HL-60 (cell line): Measurements from ENCODE around the gene CFAP58.

Experiments used
- DNase-seq, 2 experiments: peaks; one replicate each; pipeline ENCODE4 v3.0.0-alpha.2; 2010 to 2020; ENCODE audit warnings: low read depth in 1 of 2, low spot score in 1 of 2
- H3K27ac ChIP-seq: fragments of 250-450 bp; sonication (Bioruptor Pico); replicated peaks from 2 replicates; pipeline ENCODE4 v1.5.1; 2020; ENCODE audit warnings: mild to moderate bottlenecking, moderate library complexity
- H3K27me3 ChIP-seq: fragments of 250-450 bp; sonication (Bioruptor Pico); 2 replicates; pipeline ENCODE4 v1.5.1; 2021; ENCODE audit warnings: mild to moderate bottlenecking, moderate library complexity; ENCODE audit not compliant: insufficient read depth, poor library complexity, severe bottlenecking
- H3K4me3 ChIP-seq: replicated peaks from 2 replicates; pipeline ENCODE4 v1.5.1; 2011; ENCODE audit warnings: mild to moderate bottlenecking, control low read depth, low read length; ENCODE audit not compliant: insufficient read depth
- GABPA ChIP-seq: IDR thresholded peaks from 2 replicates; pipeline ENCODE4 v1.6.1; 2012; ENCODE audit warnings: low read depth
- POLR2AphosphoS5 ChIP-seq: IDR thresholded peaks from 2 replicates; pipeline ENCODE4 v1.6.1; 2012; ENCODE audit warnings: low read depth
- SPI1 ChIP-seq: IDR thresholded peaks from 2 replicates; pipeline ENCODE4 v1.6.1; 2012; ENCODE audit warnings: low read depth, mild to moderate bottlenecking, borderline replicate concordance
- TF ChIP-seq, protein P1 (sequence below): IDR thresholded peaks from one replicate; pipeline ENCODE4 v1.5.1; 2011; ENCODE audit warnings: low read length, control low read depth, inconsistent platforms; ENCODE audit not compliant: insufficient read depth
- TF ChIP-seq, protein P2 (sequence below): IDR thresholded peaks from 2 replicates; pipeline ENCODE4 v1.6.1; 2012; ENCODE audit warnings: low read depth; ENCODE audit not compliant: insufficient replicate concordance

CFAP58 gene

DNA sequence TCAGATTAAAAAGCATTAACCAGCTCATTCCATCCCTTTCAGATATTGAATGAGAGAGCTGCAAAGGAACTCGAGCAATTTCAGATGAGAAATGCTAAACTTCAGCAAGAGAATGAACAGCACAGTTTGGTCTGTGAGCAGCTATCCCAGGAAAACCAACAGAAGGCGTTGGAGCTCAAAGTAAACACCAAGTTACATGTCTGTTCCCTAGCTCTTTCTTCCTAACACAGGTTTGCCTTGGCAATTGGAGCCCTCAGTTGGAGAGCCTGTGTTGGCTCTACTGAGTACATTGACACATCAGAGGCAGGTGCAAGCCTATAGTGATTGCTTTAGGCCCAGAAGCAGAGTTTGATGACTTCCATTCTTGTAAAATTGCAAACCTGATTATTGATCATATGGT, 14.7 kb downstream of the CFAP58 start:
- no peak overlapping the region for H3K27ac ChIP-seq
- no peak for DNase-seq

DNA sequence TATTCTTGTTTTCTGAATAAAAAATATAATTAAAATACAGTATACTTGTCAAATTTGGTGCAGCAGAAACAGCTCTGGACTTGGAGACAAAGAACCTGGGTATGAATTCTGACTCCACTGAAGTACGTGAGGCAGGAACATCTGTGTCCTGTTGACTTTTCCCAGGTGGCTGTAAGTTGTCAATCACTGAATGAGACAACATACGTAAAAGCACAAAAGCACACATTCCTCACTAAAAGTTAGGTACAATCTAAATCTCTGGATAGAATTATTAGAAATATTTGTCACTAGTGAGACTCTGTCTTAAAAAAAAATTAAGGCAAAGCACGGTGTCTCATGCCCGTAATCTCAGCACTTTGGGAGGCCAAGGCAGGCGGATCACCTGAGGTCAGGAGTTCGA, 18.1 kb downstream of the CFAP58 start:
- H3K27me3 ChIP-seq, result no peaks in the 10 kb centered on the region

More for the DNA sequence above, 14.7 kb downstream of the CFAP58 start:
- H3K4me3 ChIP-seq, result no peak overlapping the region
- TF ChIP-seq SPI1, result no peak
- TF ChIP-seq, protein P1, sequence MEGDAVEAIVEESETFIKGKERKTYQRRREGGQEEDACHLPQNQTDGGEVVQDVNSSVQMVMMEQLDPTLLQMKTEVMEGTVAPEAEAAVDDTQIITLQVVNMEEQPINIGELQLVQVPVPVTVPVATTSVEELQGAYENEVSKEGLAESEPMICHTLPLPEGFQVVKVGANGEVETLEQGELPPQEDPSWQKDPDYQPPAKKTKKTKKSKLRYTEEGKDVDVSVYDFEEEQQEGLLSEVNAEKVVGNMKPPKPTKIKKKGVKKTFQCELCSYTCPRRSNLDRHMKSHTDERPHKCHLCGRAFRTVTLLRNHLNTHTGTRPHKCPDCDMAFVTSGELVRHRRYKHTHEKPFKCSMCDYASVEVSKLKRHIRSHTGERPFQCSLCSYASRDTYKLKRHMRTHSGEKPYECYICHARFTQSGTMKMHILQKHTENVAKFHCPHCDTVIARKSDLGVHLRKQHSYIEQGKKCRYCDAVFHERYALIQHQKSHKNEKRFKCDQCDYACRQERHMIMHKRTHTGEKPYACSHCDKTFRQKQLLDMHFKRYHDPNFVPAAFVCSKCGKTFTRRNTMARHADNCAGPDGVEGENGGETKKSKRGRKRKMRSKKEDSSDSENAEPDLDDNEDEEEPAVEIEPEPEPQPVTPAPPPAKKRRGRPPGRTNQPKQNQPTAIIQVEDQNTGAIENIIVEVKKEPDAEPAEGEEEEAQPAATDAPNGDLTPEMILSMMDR, result no peak
- no peak for TF ChIP-seq GABPA
- no peak for TF ChIP-seq POLR2AphosphoS5
- TF ChIP-seq, protein P2, sequence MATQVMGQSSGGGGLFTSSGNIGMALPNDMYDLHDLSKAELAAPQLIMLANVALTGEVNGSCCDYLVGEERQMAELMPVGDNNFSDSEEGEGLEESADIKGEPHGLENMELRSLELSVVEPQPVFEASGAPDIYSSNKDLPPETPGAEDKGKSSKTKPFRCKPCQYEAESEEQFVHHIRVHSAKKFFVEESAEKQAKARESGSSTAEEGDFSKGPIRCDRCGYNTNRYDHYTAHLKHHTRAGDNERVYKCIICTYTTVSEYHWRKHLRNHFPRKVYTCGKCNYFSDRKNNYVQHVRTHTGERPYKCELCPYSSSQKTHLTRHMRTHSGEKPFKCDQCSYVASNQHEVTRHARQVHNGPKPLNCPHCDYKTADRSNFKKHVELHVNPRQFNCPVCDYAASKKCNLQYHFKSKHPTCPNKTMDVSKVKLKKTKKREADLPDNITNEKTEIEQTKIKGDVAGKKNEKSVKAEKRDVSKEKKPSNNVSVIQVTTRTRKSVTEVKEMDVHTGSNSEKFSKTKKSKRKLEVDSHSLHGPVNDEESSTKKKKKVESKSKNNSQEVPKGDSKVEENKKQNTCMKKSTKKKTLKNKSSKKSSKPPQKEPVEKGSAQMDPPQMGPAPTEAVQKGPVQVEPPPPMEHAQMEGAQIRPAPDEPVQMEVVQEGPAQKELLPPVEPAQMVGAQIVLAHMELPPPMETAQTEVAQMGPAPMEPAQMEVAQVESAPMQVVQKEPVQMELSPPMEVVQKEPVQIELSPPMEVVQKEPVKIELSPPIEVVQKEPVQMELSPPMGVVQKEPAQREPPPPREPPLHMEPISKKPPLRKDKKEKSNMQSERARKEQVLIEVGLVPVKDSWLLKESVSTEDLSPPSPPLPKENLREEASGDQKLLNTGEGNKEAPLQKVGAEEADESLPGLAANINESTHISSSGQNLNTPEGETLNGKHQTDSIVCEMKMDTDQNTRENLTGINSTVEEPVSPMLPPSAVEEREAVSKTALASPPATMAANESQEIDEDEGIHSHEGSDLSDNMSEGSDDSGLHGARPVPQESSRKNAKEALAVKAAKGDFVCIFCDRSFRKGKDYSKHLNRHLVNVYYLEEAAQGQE, result no peak
- no peaks in the 10 kb centered on the region for H3K27me3 ChIP-seq

DNA sequence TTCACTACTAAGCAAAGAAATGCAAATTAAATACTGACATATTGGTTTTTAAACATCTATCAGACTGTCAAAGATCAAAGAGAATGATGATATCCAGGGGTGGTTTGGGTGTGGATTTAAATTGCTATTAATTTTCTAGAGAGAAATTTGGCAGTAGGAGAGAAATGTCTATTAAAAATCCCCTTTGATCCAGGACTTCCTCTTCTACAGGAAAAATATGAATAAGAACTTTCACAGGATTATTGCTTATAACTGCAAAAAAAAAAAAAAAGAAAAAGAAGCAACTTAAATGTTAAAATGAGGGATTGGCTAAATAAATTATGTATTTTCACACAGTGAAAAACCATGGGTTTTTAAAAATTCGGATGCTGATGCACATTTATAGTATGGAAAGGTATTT, 21.0 kb downstream of the CFAP58 start:
- H3K27me3 ChIP-seq, result peaks cover 2% of the 10 kb centered on the region
- no peak overlapping the region for H3K4me3 ChIP-seq
- no peak overlapping the region for H3K27ac ChIP-seq
- DNase-seq, result no peak
- no peak for TF ChIP-seq SPI1
- TF ChIP-seq POLR2AphosphoS5, result no peak
- no peak for TF ChIP-seq GABPA
- TF ChIP-seq, protein P2, result no peak
- TF ChIP-seq, protein P1, result no peak

More for the DNA sequence above, 18.1 kb downstream of the CFAP58 start:
- no peak for DNase-seq
- TF ChIP-seq POLR2AphosphoS5 (no peak), GABPA (no peak), SPI1 (no peak)
- TF ChIP-seq, protein P1, result no peak
- TF ChIP-seq, protein P2, result no peak
- H3K27ac ChIP-seq, result no peak overlapping the region
- no peak overlapping the region for H3K4me3 ChIP-seq
